ENCODE results near the gene RIN3.

Gene RIN3

DNA sequence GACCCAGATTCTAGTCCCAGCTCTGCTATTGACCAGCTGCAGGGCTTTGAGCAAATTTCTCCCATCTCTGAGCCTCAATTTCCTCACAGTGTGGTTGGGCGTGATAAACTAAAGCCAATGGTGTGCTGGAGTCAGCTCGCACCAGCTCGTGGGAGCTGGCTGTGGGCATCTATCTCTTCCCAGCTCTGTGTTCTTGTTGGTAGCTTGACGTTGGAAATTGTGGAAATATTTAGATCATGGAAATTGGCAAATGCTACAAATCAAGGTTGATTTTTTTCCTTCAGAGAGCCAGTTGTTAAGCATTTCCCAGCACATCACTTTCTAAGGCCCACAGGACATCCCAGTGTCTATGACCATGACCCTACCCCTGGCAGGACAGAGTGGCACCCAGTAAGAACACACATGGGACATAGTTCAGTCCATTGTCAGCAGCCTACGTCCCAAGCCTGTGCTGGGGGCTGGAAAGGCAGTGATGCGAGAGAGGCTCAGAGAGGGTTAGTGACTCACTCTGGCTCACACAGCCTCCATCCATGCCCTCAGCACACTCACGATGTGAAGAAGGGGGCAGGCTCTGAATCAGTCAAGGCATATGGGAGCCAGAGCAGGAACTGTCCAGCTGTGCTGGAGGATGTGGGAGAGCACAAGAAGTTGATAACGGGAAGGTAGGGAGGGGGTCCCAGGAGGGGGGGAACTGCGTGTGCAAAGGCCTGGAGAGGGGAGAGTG lies 157.2 kb downstream of the RIN3 start:
- DNase-seq (ENCODE audit: low read depth, low spot score), result peak; percentile 20
- TF ChIP-seq CTCF (IDR thresholded peaks at IDR 0.05; ENCODE audit: low read depth, low read length), result no peak
- no peak overlapping the region for H3K4me3 ChIP-seq (ENCODE audit: low read depth, low read length)
- in situ Hi-C loops (cut with HindIII; ENCODE audit: low sequenced_read_pairs), result no loop called here

GRCh38 chr14:92673601-92674150 lies 160.1 kb downstream of the RIN3 start:
- DNase-seq (ENCODE audit: low read depth, low spot score), result no peak
- TF ChIP-seq CTCF (IDR thresholded peaks at IDR 0.05; ENCODE audit: low read depth, low read length), result no peak
- in situ Hi-C loops (cut with HindIII; ENCODE audit: low sequenced_read_pairs), result no loop called here
- H3K4me3 ChIP-seq (ENCODE audit: low read depth, low read length), result no peak overlapping the region

- no peak overlapping the region for H3K4me3 ChIP-seq (ENCODE audit: low read depth, low read length)
- TF ChIP-seq CTCF (IDR thresholded peaks at IDR 0.05; ENCODE audit: low read depth, low read length), result no peak
- in situ Hi-C loops (cut with HindIII; ENCODE audit: low sequenced_read_pairs), result no loop called here
- DNase-seq (ENCODE audit: low read depth, low spot score), result no peak
Observed at GRCh38 chr14:92675421-92675820, 161.8 kb downstream of the RIN3 start.

DNA sequence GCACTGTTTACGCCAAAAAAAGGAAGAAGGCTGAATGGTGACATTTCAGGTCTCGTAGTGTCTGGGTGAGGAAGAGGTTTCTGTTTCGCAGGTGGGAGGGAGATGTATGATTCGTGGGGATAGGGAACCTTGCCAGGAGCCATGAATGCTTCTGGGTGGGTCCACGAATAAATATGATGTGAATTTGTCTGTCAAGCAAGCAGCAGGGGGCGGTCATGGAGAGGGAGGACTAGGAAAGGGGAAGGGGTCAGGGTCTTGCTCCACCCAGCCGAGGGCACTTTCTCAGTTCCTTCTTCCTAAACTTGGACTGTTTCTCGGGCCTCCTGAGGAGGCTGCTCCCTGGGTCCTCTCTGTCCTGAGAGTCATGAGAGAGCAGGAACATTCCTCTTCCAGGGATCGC lies 162.4 kb downstream of the RIN3 start:
- no peak overlapping the region for H3K4me3 ChIP-seq (ENCODE audit: low read depth, low read length)
- TF ChIP-seq CTCF (IDR thresholded peaks at IDR 0.05; ENCODE audit: low read depth, low read length), result no peak
- in situ Hi-C loops (cut with HindIII; ENCODE audit: low sequenced_read_pairs), result no loop called here
- DNase-seq (ENCODE audit: low read depth, low spot score), result no peak

GRCh38 chr14:92676403-92677086 lies 163.0 kb downstream of the RIN3 start:
- DNase-seq (ENCODE audit: low read depth, low spot score), result no peak
- H3K4me3 ChIP-seq (ENCODE audit: low read depth, low read length), result no peak overlapping the region
- TF ChIP-seq CTCF (IDR thresholded peaks at IDR 0.05; ENCODE audit: low read depth, low read length), result no peak
- in situ Hi-C loops (cut with HindIII; ENCODE audit: low sequenced_read_pairs), result no loop called here

DNA sequence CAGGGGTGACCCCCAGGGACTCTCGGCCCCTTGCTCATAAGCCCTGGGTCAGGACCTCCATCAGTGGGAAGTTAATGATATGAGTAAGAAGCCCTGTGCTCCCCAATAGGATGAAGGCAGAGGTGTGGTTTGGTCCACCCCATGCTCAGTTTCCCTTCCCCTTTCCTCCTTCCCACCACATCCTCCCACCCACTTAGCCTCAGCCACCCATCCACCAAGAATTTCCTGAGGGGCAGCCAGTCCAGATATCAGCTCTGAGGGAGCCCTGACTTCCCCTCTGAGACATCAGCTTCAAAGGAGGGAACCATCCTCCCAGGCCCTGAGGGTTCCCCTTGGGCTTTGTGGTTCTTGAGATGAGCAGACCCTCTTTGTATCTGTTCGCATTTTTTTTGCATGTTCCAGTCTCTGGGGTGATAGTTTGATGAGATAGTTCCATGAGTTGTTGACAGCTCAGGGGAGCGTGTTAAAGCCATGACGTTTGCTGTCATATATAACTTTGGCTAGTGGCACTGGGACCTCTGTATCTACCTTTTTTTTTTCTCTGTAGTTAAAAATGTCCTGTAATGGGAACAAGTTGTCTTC lies 163.6 kb downstream of the RIN3 start:
- H3K4me3 ChIP-seq (ENCODE audit: low read depth, low read length), result no peak overlapping the region
- in situ Hi-C loops (cut with HindIII; ENCODE audit: low sequenced_read_pairs), result no loop called here
- no peak for TF ChIP-seq CTCF (IDR thresholded peaks at IDR 0.05; ENCODE audit: low read depth, low read length)
- DNase-seq (ENCODE audit: low read depth, low spot score), result no peak
